ENCODE measurements around the gene CTNNA3. TPM values are rescaled to one million over a fixed set of nuclear protein-coding genes. Genes with fewer than 3 reads are reported as not detected.
"Not testable (repeated sequence)": the region's sequence is repeated elsewhere in the genome, so short reads cannot be mapped to it uniquely, and the experiment has no call there.

The CTNNA3 gene
- total and polyA plus RNA-seq, 3 donors from 2014 or later = 17.8 to 19.4 (median 18.3) TPM

GRCh38 chr10:67222934-67223333 lies 473.1 kb downstream of the CTNNA3 start:
- TF ChIP-seq POLR2A (IDR thresholded peaks at IDR 0.05) (no peak), CTCF (IDR thresholded peaks at IDR 0.05) (no peak)
- Histone ChIP-seq H3K4me1 (no peaks in the 10 kb centered on the region), H3K27ac (no peak overlapping the region), H3K4me3 (no peak overlapping the region), H3K36me3 (ENCODE audit: low read depth, missing control alignments) (no peaks in the 10 kb centered on the region), H3K9me3 (no peaks in the 10 kb centered on the region), H3K27me3 (no peaks in the 10 kb centered on the region)
- 88 to 93% methylated on average over 3 of the region's 3 CpGs for whole genome bisulfite sequencing, 2 donors
- no peak for DNase-seq
- intact Hi-C loops (cut with DNase I; ENCODE audit: low total_unique reads) = no loop called here

- H3K27ac ChIP-seq = no peak overlapping the region
- no peak overlapping the region for H3K4me3 ChIP-seq
- intact Hi-C loops (cut with DNase I; ENCODE audit: low total_unique reads) = no loop called here
- no peaks in the 10 kb centered on the region for H3K4me1 ChIP-seq
- H3K9me3 ChIP-seq = no peaks in the 10 kb centered on the region
- H3K27me3 ChIP-seq = no peaks in the 10 kb centered on the region
- no peak for DNase-seq
- TF ChIP-seq POLR2A (IDR thresholded peaks at IDR 0.05) (no peak), CTCF (IDR thresholded peaks at IDR 0.05) (no peak)
- WGBS, 2 donors = 72 to 75% methylated on average over 4 of the region's 4 CpGs
- no peaks in the 10 kb centered on the region for H3K36me3 ChIP-seq (ENCODE audit: low read depth, missing control alignments)
Observed at GRCh38 chr10:67221939-67222494, 474.0 kb downstream of the CTNNA3 start.

- no peaks in the 10 kb centered on the region for H3K4me1 ChIP-seq
- 77 to 93% methylated on average over 1 of the region's 1 CpG for WGBS, 2 donors
- no peaks in the 10 kb centered on the region for H3K36me3 ChIP-seq (ENCODE audit: low read depth, missing control alignments)
- H3K27me3 ChIP-seq = no peaks in the 10 kb centered on the region
- intact Hi-C loops (cut with DNase I; ENCODE audit: low total_unique reads) = no loop called here
- H3K4me3 ChIP-seq = no peak overlapping the region
- no peak for DNase-seq
- H3K9me3 ChIP-seq = no peaks in the 10 kb centered on the region
- no peak overlapping the region for H3K27ac ChIP-seq
- no peak for TF ChIP-seq POLR2A (IDR thresholded peaks at IDR 0.05)
Observed at GRCh38 chr10:67211680-67212079, 484.3 kb downstream of the CTNNA3 start.

GRCh38 chr10:67207923-67208322 lies 488.1 kb downstream of the CTNNA3 start:
- H3K36me3 ChIP-seq (ENCODE audit: low read depth, missing control alignments); H3K27ac ChIP-seq; H3K9me3 ChIP-seq; H3K4me1 ChIP-seq; H3K27me3 ChIP-seq; H3K4me3 ChIP-seq; intact Hi-C loops (cut with DNase I; ENCODE audit: low total_unique reads); DNase-seq: not testable (repeated sequence)
- 94 to 96% methylated on average over 6 of the region's 6 CpGs for WGBS, 2 donors

GRCh38 chr10:67200913-67201564 lies 495.0 kb downstream of the CTNNA3 start:
- 77 to 83% methylated on average over 3 of the region's 3 CpGs for WGBS, 2 donors
- Histone ChIP-seq H3K36me3 (ENCODE audit: low read depth, missing control alignments) (no peaks in the 10 kb centered on the region), H3K27me3 (no peaks in the 10 kb centered on the region), H3K9me3 (no peaks in the 10 kb centered on the region), H3K4me1 (no peaks in the 10 kb centered on the region), H3K27ac (no peak overlapping the region), H3K4me3 (no peak overlapping the region)
- intact Hi-C loops (cut with DNase I; ENCODE audit: low total_unique reads) = no loop called here
- TF ChIP-seq POLR2A (IDR thresholded peaks at IDR 0.05) (no peak), CTCF (IDR thresholded peaks at IDR 0.05) (no peak)
- no peak for DNase-seq

- H3K4me3 ChIP-seq = no peak overlapping the region
- TF ChIP-seq CTCF (IDR thresholded peaks at IDR 0.05) (no peak), POLR2A (IDR thresholded peaks at IDR 0.05) (no peak)
- intact Hi-C loops (cut with DNase I; ENCODE audit: low total_unique reads) = no loop called here
- no peaks in the 10 kb centered on the region for H3K27me3 ChIP-seq
- H3K27ac ChIP-seq = no peak overlapping the region
- 91 to 95% methylated on average over 2 of the region's 2 CpGs for WGBS, 2 donors
- no peaks in the 10 kb centered on the region for H3K36me3 ChIP-seq (ENCODE audit: low read depth, missing control alignments)
- DNase-seq = no peak
- no peaks in the 10 kb centered on the region for H3K9me3 ChIP-seq
- no peaks in the 10 kb centered on the region for H3K4me1 ChIP-seq
Observed at GRCh38 chr10:67175354-67175753, 520.6 kb downstream of the CTNNA3 start.

All from testis (tissue), 3 donors.